Activated CD8-positive, alpha-beta memory T cell treated with anti-CD3 and anti-CD28 coated beads, Interleukin-2, amount 50 U/mL, for 1 hour (primary cell): Measurements from ENCODE around the gene METTL14.

Experiments
- DNase-seq: peaks from one replicate; pipeline ENCODE4 v3.0.0-alpha.2; 2020; ENCODE audit errors: extremely low read depth

The METTL14 gene

DNA sequence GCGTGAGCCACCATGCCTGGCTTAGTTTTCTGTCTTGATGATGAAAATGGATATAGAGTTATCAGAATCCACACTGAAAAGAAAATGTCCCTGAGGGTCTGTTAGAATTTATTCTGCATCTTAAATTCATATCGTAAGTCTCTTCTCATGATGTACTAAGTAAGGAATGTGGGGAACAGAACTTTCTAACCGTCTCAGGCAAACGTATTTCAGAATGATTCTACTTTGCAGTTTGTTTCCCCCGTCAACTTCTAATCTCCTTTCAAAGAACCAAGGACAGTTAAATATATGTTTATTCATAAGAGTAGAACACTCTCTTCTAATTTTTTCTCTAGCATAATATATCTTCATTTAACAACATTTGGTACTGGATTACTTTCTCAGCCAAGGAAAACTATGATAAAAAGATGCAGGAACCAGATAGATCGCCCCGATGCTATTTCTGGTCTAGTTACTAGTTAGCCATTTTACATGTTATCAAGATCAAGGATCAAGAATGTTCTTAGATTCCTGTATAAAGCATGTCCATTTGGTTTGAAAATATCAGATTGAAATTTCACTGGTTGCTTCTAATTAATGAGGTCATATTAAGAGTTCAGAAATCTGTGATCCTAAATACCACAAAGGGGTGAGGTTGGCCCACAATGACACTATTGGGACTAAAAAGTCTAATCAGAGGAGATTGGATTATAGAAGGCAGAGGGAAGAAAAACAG is 49.5 kb downstream of the METTL14 start:
- DNase-seq = no peak

DNA sequence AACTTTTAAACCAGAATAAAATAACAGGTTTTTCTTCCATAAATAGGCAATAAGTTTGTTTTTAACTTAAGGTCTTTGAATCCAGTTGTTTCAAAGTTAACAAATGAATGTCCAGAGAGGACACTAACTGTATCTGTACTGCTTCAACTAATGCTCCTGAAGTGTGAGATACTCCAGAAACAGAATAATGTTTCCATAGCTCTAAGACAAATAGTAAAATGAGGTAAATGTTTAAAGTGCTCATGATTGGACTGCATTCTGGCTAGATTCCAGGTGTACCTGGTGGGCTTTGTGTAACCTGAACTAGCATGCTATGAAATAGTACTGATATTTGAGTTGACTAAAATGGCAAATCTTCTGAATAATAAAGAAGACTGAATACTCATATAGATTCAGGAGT is 51.7 kb downstream of the METTL14 start:
- no peak for DNase-seq

DNA sequence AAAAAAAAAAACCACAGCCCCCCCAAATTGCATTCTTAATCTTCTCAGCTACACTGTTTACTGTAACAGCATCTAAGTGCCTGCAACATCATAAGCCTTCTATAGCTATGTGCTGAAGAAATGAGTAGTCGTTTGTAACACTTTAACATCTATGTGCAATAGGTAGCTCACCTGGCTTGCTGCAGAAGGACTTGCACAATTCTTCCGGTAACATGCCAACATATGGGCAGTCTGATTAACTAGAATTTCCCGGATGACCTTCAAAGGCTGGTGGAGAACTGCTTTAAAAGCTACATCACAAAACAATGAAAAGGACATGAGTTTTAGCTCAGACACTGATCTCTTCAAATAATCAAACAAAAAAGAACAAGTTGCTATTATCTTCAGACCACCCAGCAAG is 52.9 kb downstream of the METTL14 start:
- DNase-seq = no peak

DNA sequence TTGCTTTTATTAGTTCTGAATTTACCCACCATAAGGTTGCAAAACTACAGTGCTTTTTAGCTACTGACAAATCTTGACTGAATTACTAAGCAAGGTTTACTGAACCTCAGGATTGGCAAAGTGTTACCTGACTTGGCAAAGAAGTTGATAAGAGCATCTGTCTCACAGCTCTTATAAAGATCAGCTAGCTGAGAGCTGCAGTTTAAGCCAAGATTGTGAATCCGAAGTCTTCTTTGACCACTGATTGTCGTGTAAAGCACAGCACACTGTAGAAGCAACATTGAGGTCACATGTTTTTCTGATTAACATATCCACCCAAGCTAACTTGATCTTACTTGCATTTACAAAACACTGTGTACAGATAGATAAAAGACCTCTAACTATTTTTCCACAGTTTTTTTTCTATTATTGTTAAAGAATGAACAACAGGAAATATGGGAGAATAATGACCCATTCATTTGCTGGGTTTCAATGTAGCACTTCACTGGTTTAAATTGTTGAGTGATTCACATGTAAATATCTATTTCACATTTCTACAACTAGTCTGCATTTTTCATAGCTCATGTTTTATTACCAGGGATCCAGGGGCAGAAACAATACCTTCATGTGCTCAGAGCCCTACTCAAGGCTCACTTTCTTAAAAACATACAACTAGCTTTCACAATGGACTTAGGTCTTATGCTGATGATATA is 54.0 kb downstream of the METTL14 start:
- no peak for DNase-seq

DNA sequence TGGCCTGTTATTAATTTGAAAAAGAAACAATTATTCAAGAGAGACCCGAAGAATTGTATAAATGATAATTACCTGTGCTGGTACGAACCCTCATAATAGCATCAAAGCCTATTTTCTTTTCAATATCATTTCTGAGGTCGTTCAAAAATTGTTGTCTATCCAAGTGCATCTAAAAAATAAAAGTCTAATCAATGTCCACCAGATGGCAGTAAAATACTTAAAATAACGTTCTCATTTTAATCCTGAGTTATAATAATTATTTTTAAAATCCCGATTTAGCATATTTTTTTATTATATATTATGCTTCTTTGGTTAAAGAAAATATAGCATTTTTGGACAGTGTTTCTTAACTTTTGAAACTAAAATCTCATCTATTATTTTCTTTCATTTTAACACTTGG is 55.7 kb downstream of the METTL14 start:
- no peak for DNase-seq

DNA sequence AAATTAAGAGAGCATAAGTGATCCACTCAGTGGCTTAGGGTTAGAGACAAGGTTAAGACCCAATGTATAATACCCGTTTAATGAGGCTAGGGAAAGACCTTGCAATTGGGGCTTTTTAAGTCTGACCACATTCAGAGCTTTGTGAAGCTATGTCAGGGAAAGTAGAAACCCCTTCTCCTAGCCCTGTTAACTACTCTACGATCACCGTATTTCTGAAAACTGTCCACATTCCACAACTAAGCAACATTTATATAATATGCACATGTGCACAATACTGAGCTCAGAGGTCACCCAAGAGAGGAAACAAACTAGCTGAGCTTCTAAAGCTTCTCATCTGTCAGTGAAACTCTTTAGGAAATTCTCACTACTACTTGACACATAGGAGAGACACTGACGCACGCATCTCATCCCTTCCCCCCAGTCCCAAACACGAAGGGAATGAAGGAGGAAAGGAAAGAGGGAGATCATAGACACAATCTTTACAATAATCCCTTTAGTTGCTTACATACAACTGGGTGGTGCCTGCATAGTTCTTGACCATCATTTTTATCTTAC is 56.2 kb downstream of the METTL14 start:
- no peak for DNase-seq

DNA sequence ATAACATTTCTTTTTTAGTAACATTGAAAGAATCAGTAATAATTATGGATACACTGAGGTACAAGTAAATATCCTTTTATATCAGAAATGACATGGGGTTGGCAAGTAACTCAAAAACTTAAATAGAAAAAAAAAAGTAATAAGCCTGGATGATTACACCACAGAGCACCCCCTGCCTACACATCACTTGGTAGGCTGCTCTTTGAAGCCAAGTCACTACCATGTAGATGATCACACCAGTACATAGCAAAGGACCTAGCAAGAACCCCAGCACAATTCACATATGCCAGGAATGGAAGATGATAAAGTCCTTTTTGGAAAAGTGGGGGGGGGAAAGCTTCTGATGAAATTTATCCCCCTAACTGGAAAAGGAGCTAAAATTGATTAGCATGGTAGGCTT is 56.9 kb downstream of the METTL14 start:
- no peak for DNase-seq

DNA sequence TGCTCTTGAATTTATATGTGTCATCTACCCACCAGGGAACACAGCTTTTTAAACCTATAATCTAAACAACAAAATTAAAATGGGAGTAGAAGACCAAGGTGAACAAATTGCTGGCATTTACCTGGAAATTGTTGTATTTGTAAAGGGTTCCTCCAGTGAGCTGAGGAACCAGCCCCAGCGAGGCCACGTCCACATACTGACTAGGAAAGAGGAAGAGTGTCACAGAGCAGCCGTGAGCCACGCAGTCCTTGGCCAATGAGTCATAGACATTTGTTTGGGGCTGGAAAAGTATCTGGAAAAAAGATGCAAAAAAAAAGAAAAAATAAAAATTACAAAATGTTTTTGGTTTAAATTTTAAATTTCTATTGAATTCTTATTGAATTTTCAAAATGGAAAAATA is 58.7 kb downstream of the METTL14 start:
- DNase-seq = no peak

DNA sequence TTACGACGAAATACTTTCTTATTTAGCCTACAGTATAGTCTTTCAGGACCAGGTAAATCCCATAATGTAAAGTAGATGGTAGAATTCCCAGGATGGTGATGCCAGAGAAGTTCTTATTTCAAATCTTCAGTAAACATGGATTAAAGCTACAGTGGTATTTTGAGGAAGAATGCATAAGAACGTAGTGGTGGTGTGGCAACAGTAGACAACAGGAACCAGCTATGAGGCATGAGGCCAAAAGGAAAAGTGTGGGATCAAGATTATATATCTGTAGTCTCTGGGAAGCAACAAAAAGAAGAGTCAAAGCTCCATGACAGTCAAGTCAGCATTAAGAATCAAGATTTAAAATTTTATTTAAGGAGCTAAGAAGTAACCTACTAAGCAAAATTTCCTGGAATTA is 60.2 kb downstream of the METTL14 start:
- DNase-seq = no peak

DNA sequence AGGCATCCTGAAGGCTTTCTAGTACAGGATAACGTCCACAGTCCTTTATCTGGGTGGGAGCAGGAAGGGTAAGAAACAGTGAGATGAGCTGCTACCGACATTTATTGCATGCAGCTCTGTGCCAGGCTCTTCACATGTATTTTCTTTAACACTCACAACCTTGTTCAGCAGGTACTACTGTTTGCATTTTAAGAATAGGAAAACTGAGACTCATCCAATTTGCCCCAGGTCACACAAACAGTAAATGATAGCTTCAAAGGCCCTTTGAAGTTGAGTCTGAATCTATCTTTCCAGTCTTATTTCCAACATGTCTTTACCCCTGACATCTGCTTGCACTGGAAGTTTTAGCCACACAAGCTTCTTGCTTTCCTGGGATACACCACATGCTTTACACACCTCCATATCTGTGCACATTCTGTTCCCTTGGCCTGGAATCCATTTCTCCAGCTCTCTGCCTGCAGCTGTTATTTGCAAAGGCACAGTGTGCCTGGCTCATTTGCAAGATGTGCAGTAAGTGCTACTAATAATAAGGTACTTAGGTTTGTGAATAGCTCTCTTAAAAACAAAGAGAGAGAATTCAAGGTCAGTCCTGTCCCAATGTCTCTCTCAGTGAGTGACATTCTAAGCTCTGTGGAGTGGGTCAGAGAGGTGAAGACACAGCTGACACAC is 61.2 kb downstream of the METTL14 start:
- no peak for DNase-seq

DNA sequence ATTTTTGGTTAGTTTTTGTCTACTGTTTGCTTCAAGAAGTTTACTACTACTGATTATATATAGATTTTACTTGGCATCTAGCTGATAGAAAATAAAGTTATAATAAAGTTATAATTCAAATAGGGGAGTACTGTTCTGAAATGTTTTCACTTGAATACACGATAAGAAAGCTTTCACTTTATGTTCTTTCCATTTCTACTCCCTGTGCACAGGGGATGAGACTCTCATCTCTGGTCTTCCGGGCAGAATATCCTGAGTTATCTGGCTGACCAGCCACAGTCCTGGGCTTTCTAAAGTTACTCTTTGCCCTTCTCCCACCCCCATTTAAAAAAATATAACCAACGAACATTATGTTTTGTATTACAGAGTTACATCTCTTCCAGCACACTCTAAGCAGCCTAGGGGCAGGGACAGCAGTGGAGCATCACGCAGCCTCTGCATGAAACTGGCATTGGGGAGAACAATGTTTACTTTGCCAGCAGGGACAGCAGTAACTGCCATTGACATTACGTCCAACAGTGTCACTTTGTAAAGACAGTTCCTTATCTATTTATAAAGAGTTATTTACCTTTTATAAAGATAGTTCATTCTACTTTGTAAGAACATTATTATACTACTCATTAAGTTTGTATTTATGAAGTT is 64.3 kb downstream of the METTL14 start:
- no peak for DNase-seq

DNA sequence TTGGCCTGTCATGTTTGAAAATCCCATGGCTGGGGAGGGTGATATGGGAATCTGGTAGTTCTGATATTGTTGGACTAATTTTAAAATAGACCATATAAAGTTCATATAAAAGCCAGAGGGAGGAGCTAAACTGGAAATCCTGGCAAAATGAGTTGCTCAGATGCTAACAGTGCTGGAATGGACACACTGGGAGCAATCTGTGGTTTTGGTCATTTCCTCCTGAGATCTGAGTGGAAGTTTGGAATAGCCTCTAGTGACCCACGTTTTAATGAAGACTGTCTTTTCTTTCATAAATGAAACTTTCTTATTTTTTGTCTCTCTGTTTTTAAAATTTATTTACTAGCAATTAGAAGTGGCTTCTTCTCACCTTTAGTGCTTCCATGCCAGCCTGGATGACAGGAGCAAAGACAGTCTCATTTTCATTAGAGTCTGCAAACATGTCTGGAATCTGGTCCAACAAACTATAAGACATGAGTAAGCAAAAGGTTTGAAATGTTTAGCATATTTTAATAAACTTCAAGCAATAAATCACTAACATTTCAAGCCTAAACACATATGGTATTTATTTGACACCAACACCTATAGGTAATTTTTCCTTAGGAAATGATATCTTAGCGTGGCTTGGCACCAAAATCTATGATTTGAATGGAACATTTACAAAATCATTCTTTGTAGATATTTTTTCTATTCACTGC is 66.6 kb downstream of the METTL14 start:
- DNase-seq = no peak

DNA sequence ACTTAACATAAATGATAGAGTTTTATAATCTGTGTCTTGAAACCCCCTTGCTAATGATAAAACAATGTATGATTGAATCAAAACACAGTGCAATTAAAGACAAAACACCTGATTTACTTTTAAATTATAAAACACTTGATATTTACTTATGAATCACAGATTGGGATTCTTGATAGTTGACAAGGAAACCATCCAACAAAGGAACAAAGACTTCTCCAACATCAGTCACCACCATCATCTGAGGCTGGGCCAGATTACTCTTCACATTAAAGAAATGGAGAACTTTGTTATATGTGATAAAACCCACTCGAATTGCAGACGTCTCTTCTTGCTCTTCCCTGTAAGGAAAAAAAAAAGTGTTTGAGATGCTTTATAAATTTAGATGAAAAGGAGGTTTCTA is 67.4 kb downstream of the METTL14 start:
- DNase-seq = no peak

DNA sequence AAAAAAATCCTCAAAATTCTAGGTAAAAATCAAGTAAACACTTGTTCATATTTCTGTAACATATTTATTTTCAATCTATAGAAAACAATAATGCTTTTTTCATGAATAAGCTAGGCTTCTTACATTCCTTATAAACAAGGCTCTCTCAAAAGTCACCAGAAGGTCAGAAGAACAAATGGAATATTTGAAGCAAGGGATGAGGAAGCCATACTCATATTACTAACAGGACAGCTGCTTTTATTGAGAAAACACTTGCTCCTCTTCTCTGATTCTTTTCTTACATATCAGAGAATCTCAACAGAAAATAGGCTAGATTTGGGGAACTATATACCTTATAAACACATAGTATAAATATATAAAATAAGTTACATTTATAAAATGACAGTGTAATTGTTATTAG is 67.9 kb downstream of the METTL14 start:
- DNase-seq = no peak

DNA sequence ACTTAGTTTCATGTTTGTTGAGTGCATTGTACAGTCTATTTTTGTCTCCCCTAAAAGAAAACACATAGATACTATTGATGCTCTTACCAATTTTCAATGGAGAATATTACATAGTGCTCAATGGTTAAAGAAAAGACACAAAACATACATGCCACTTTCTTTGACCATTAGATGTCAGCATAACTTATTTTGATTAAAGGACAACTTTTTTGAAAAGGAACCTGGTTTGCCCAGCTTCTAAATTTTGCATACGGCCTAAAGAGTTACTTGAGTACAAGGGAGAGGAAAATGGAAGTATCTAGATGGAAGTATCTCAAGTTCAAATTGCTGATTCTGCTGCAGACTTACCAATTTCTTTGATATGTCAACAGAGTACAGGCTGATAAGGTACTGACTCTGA is 68.5 kb downstream of the METTL14 start:
- DNase-seq = no peak

DNA sequence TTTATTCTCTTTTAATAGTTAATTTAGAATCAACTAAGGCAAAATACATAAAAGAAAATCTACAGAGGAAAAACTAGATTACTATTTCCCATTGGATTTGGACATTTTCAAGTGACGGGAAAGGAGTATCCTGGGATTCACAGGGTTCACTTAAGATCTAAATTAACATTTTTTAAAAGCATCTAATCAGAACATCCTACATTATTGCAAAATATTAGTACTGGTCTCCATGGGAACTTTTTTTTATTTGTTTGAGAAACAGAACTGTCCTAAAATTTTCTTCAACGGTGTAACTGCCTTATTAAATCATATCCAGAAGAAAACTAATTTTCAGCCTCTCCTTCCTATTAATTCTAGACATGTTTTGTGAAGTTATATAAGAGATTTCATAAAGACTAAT is 69.7 kb downstream of the METTL14 start:
- no peak for DNase-seq

DNA sequence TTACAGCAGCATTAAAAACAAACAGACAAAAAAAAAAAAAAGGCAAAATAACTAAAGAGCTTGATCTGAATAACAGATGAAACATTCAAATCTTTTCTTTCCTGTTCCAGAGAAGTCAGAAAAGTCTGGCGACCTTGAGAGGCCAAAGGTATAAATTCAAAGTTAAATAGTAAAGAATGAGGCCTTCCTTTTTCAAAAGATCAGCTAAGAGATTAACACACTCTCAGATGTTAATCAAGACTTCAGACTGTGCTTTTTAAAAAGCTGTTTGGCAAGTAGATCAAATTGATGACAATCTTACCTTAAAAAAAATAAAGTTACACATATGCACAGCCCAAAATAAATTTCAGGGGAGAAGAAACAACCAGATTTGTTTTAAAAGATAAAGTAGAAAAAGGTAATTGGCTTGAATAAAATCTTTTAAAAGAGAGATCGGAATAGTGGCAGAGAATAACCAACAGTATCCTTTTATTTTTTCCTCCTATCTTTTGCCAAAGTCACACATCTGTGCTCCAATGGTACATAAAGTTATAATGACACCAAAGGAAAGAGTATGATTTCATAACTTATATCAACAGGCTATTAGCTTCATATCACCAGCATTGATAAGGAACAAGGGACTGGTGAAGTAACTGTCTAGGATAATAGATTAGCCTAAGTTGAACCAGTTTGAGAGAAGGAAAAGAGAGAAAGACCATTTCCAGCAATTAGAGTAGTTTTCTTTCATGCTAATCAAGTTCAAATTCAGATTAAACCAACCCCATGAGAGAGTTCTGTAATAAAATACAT is 70.4 kb downstream of the METTL14 start:
- DNase-seq = no peak

DNA sequence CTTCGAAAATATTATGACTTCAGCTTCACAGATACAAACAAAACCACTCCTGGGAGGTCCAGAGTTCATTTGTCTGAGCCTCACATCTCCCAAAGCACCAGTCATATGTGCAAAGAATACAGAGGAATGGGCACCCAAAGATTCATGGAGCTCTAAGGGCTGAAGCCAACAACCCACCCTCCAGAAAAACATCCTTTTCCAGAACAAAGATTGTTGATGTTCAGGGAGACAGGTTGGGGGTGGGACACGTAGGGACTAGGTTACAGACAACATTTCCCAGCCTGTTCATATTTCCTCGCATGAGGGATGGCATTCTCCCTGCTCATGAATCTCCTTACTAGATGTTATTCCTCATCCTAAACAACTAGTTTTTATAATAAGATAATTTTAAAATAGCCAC is 71.2 kb downstream of the METTL14 start:
- no peak for DNase-seq

DNA sequence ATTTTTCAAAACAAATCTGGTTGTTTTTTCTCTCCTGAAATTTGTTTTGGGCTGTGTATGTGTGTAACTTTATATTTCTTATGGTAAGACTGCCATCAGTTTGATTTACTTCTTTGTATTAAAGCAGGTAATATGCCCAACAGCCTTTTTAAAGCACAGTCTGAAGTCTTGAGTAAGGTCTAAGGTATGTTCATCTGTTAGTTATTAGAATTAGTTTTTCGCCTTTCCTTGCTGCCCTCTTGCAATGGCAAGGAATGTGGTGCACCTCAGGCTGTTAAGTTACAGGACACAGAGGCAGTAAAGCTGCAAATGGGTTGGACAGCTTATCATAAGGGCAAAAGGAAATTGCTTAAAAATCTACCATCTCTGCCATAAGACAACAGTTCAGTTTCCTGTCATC is 71.8 kb downstream of the METTL14 start:
- DNase-seq = no peak

DNA sequence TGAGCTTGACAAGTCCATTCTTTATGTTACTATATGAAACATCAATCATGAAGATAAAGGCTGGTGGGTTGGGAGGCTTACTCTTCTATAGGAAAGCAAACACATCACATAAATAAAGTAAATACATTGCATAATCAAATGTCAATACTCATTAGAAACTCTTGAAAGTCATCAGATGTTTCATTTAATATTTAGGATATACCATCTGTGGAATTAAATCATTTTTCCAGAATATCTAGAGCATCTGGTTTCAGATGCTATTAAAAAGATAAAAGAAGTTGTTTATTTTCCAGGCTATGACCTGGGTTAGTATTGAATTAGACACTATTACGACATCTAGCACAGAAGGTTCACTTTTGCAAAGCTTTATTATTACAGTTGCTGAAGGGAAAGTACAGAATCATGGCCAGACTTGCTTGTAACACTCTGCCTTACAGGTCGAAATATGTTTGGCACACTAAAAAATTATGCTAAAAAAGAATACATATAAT is 72.6 kb downstream of the METTL14 start:
- no peak for DNase-seq

DNA sequence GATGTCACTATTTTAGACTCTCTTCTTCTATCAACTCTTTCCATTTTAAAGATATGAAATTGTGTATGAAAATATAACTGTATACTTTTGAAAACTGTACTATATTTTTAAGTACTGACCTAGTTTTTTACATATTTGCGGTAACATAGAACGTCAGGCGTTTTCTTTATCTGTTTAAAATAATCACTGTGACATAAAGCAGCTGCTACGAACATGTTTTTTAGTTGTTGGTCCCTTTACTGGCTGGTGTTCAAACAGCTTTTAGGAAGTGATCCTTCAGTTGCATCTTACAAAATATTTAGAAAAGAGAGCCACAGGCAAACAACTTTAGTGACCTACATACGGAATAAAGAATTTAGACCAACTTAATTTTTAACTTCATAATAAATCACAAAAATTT is 73.1 kb downstream of the METTL14 start:
- DNase-seq = no peak
